Caki2 (cell line): ENCODE results near the gene CPNE9. TPM values are rescaled to one million over a fixed set of nuclear protein-coding genes. Genes with fewer than 3 reads are reported as not detected.

Experiments used
- DNase-seq: peaks from one replicate; pipeline ENCODE4 v3.0.0-alpha.2; 2015; ENCODE audit warnings: low read depth
- in situ Hi-C: cut with HindIII; loops from 2 replicates; pipeline ENCODE4 v1.10.0; 2016; ENCODE audit warnings: low sequenced_read_pairs, low pct_unique_long_range_greater_than_20kb, mixed read lengths
- total RNA-seq: library from RNA; depleted of rRNA; stranded (reverse); fragments of >200 nt; shearing (Covaris generic); gene quantifications from 2 replicates; pipeline ENCODE4 v1.2.3, GENCODE V29; 2014; ENCODE audit warnings: low replicate concordance

Gene CPNE9
- total RNA-seq, 1 experiment from 2014 or later: not detected

GRCh38 chr3:9704347-9705322, 1.0 kb downstream of the CPNE9 start:
- DNase-seq: no peak
- in situ Hi-C loops: no loop called here

DNA sequence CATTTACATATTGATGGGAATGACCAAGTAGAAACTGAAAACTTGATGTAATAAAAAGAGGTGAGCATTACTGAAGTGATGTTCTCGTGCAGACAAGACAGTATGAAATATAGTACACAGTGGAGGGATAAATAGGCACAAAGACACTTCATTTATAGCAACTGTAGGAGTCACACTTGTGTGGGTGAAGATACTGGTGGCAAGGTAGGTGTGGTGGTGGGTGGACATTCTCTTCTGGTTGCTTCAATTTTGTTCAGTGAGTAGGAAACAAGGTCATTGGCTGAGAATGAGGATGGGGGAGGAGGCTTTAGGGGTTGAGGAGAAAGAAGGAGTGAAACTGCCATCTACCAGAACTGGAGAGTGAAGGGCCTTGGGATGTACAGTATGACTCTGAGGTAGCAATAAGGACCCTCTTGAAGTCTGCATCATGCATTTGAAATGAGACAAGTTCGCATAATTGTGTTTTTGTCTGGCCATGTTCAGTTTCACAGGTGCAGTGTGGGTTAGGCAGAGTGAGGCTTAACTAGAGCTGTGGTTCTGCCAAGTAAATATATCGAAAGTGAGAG, 6.6 kb downstream of the CPNE9 start:
- DNase-seq: no peak
- in situ Hi-C loops: no loop called here

DNA sequence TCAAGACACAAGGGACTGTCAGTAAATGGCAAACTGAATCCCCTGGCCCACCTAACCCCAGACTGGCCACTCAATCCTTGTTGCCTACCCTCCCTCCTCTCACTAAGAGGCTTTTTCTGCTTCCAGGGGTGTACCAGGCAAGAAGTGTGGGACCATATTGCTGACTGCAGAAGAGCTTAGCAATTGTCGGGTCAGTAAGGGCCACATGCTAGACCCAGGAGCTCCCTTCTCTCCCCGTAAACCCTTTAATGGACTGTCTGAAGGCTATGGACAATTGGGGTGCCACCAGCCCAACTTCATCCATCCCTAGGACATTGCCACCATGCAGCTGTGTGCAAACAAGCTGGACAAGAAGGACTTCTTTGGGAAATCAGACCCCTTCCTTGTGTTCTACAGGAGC, 8.8 kb downstream of the CPNE9 start:
- no peak for DNase-seq

GRCh38 chr3:9713142-9713541, 9.5 kb downstream of the CPNE9 start:
- DNase-seq: no peak
- in situ Hi-C loops: no loop called here

More for the DNA sequence above, 8.8 kb downstream of the CPNE9 start:
- in situ Hi-C loops: no loop called here

DNA sequence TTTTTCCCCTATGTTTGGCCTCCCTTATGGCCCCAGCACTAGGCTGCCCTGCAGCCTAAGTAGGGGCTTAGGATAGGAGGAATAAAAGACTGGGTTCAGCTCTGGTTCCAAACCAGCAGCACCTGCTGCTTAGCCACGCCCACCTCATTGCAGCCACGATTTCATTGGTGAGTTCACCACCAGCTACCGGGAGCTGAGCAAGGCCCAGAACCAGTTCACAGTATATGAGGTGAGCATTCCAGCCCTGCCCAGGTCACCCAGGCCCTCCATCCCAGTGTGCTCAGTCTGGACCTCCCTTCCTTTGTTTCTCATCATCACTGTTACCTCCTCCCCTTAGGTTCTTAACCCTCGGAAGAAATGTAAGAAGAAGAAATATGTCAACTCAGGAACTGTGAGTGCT, 11.5 kb downstream of the CPNE9 start:
- DNase-seq: no peak
- in situ Hi-C loops: no loop called here

- in situ Hi-C loops: no loop called here
- peak; percentile 79 for DNase-seq
These were observed 12.3 kb downstream of the CPNE9 start for GRCh38 chr3:9715764-9716437.

DNA sequence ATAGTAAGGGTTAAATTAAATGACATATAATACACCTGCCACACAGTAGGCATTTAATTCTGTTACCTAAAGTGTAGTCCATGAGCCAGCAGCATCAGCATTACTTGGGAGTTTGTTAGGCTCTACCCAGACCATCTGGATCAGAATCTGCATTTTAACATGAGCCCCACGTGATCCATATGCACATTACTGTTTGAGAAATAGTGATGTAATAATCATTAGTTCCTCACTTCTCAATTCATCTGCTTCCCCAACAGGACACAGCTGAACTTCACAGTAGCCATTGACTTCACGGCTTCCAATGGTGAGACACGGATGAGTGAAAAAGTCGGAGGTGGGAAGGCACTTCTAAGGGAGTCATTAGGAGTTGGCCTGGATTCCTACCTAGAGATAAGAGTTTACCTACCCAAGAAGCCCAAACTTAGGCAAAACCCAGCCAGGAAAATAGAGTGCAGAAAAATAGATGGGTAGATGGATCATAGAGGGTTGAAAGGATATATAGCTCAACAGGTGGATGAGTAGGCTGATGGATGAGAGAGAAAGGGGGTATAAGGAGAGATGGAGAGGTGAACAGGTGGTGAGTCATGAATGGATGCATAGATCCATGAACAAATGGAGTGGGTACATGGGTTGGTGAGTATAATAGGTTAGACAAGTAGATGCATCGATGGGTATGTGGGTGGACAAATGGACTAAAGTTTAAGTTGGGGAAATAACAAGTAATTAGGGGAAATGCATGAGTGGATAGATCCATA, 13.3 kb downstream of the CPNE9 start:
- in situ Hi-C loops: no loop called here
- no peak for DNase-seq

- no peak for DNase-seq
- in situ Hi-C loops: no loop called here
These were observed 13.9 kb downstream of the CPNE9 start for GRCh38 chr3:9717563-9717962.

GRCh38 chr3:9718118-9718517, 14.5 kb downstream of the CPNE9 start:
- DNase-seq: no peak
- in situ Hi-C loops: no loop called here

DNA sequence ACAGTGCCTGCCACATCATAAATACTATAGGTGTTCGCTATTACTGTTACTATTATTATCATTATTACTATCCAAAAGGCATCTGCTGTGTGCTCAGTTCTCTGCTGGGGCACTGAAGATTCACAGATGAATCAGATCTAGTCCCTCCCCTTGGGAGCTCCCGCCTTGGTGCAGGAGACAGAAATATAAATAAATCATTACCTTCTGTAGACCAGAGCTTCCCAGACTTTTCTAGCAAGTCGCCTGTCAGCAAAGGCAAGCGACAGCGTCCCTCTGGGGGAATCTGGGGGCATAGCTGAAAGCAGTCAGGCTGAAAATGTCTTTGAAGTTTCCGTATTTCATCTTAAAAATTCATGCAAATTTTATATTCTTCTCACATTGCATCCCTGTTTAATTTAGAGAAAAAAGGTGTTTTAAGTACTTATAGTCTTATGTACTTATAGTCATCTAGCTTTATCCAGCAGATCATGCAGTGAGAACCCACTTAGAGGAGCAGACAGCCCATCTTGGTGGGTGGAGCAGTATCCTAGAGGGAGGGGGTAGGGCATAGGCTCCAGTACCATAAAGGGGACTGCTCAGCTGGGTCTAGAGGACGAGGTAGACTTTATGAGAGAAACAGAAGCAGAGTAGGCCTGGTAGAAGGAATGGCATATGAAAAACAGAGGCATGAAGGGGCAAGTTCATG, 17.5 kb downstream of the CPNE9 start:
- no peak for DNase-seq
- in situ Hi-C loops: no loop called here

- in situ Hi-C loops: no loop called here
- DNase-seq: no peak
These were observed 18.0 kb downstream of the CPNE9 start for GRCh38 chr3:9721700-9722060.

- no peak for DNase-seq
- in situ Hi-C loops: no loop called here
These were observed 22.3 kb downstream of the CPNE9 start for GRCh38 chr3:9725775-9726515.

GRCh38 chr3:9727041-9727595, 23.5 kb downstream of the CPNE9 start:
- no peak for DNase-seq
- in situ Hi-C loops: no loop called here

DNA sequence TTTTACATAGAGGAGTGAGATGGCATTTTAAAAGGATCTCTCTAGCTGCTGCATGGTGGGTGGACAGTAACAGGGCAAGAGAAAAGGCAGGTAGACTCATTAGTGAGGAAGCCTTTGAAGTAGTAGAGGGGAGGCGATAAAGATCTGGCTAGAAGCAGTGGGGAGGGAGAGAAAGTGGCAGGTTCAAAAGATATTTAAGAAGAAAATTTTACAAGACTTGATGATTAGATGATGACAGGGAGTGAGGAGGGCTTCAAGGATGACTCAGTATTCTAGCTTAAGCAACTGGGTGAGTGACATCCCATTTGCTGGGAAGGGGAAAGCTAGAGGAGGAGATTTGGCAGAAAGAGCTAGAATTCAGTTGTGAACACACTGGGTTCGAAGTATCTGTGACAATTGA, 24.1 kb downstream of the CPNE9 start:
- in situ Hi-C loops: no loop called here
- no peak for DNase-seq

DNA sequence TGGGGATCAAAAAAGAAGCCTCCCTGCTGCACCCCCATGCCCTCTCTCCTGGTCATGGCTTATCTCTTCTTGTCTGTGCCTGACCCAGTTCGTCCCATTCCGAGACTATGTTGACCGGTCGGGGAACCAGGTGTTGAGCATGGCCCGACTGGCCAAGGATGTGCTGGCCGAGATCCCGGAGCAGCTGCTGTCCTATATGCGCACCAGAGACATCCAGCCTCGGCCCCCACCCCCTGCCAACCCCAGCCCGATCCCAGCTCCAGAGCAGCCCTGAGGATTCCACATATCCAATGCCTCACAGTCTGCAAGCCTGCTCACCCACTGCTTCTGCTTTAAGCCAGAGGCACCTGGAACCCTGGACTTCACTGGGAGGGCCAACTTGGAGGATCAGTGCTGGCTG, 25.8 kb downstream of the CPNE9 start:
- DNase-seq: no peak
- in situ Hi-C loops: no loop called here

DNA sequence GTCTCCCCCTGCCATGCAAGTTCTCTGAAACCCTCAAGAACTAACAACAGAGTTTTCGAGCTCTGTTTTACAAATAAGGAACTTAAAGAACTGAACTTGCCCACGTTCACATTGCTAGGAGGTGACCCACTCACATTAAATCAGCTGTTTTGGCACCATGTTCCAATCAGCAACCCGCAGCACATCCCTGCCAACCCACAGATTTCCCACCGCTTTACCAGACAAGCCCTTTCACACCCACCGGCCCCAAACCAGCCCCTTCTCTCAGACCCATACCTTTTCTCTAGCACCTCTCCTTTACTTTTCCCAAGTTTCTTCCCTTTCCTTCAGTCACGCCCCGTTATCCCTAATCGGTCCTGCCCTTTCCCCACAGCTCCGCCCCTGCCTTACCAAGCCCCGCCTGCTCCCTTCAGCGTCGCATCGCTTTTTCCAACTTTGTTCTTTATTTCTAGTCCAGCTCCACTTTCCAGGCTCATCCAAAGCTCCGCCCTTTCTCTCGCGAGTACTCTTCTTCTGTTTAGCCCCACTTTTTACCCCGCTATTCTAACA, 27.1 kb downstream of the CPNE9 start:
- in situ Hi-C loops: no loop called here
- peak; percentile 84 for DNase-seq
